Smooth muscle cell (in vitro differentiated cells): Measurements from ENCODE around the gene NOS2. TPM values are rescaled to one million over a fixed set of nuclear protein-coding genes. Genes with fewer than 3 reads are reported as not detected.

Source experiments
- DNase-seq: peaks from one replicate; lab custom pipeline; 2025; ENCODE audit not compliant: unreplicated experiment; lab: John Stamatoyannopoulos, UW
- H2AFZ ChIP-seq: fragments of 200-600 bp; sonication (generic); 2 replicates; pipeline ENCODE4 v1.6.0; 2016; ENCODE audit warnings: antibody characterized with exemption, low read depth, mild to moderate bottlenecking
- H3F3A ChIP-seq: fragments of 200-600 bp; sonication (generic); 2 replicates; pipeline ENCODE4 v1.6.0; 2017; ENCODE audit warnings: antibody characterized with exemption, low read depth
- H3K27ac ChIP-seq: fragments of 200-600 bp; sonication (generic); 2 replicates; pipeline ENCODE4 v1.5.1; 2016; ENCODE audit warnings: low read depth, mild to moderate bottlenecking
- H3K27me3 ChIP-seq: fragments of 200-600 bp; sonication (generic); 2 replicates; pipeline ENCODE4 v1.6.1; 2016; ENCODE audit warnings: low read depth, mild to moderate bottlenecking
- H3K36me3 ChIP-seq: fragments of 200-600 bp; sonication (generic); 2 replicates; pipeline ENCODE4 v1.5.1; 2016; ENCODE audit warnings: low read depth
- H3K4me1 ChIP-seq: fragments of 200-600 bp; sonication (generic); 2 replicates; pipeline ENCODE4 v1.5.1; 2016; ENCODE audit warnings: low read depth
- H3K4me2 ChIP-seq: fragments of 200-600 bp; sonication (generic); 2 replicates; pipeline ENCODE4 v1.6.0; 2016; ENCODE audit warnings: mild to moderate bottlenecking
- H3K4me3 ChIP-seq: fragments of 200-600 bp; sonication (generic); 2 replicates; pipeline ENCODE4 v1.5.1; 2016; ENCODE audit warnings: mild to moderate bottlenecking
- H3K79me2 ChIP-seq: fragments of 200-600 bp; sonication (generic); 2 replicates; pipeline ENCODE4 v1.6.0; 2016; ENCODE audit warnings: low read depth, mild to moderate bottlenecking
- H3K9ac ChIP-seq: fragments of 200-600 bp; sonication (generic); 2 replicates; pipeline ENCODE4 v1.6.0; 2016; ENCODE audit warnings: low read depth
- H3K9me3 ChIP-seq: fragments of 200-600 bp; sonication (generic); replicated peaks from 2 replicates; pipeline ENCODE4 v1.5.1; 2016; ENCODE audit warnings: low read depth
- H4K20me1 ChIP-seq: fragments of 200-600 bp; sonication (generic); 2 replicates; pipeline ENCODE4 v1.6.0; 2016; ENCODE audit warnings: low read depth
- CTCF ChIP-seq: fragments of 200-600 bp; sonication (generic); IDR thresholded peaks from 2 replicates; pipeline ENCODE4 v1.5.1; 2017; ENCODE audit warnings: borderline replicate concordance, mild to moderate bottlenecking, antibody characterized with exemption; ENCODE audit not compliant: insufficient read depth, poor library complexity, severe bottlenecking
- WGBS: methylation state at CpG from one replicate; pipeline ENCODE4 v1.1.7; 2016; ENCODE audit warnings: low lambda C conversion rate; 5-methylcytosine and 5-hydroxymethylcytosine counted together
- polyA plus RNA-seq: library from polyadenylated mRNA; unstranded; fragments of >200 nt; fragmentation: Nextera tagmentation; extraction: Ambion mirVana; gene quantifications from 2 replicates; pipeline ENCODE4 v1.2.1, GENCODE V29; 2016
- total RNA-seq: library from RNA; depleted of rRNA; stranded (reverse); fragments of >200 nt; gene quantifications from 2 replicates; pipeline ENCODE4 v1.2.3, GENCODE V29; 2014

Gene NOS2
- total and polyA plus RNA-seq, 2 experiments from 2014 or later, result 0.16 TPM; not detected in 1

GRCh38 chr17:27776882-27777624, 23.3 kb downstream of the NOS2 start:
- no peaks in the 10 kb centered on the region for H3K27me3 ChIP-seq
- 68% methylated on average over 11 of the region's 11 CpGs for WGBS
- no peaks in the 10 kb centered on the region for H3K36me3 ChIP-seq
- no peaks in the 10 kb centered on the region for H3K79me2 ChIP-seq
- no peak overlapping the region for H2AFZ ChIP-seq
- TF ChIP-seq CTCF, result no peak
- no peak for DNase-seq
- no peaks in the 10 kb centered on the region for H3F3A ChIP-seq
- H3K27ac ChIP-seq, result no peak overlapping the region
- no peaks in the 10 kb centered on the region for H3K4me1 ChIP-seq
- no peaks in the 10 kb centered on the region for H3K9me3 ChIP-seq
- H4K20me1 ChIP-seq, result no peaks in the 10 kb centered on the region
- no peak overlapping the region for H3K4me2 ChIP-seq
- no peak overlapping the region for H3K9ac ChIP-seq
- no peak overlapping the region for H3K4me3 ChIP-seq

GRCh38 chr17:27771586-27771985, 28.7 kb downstream of the NOS2 start:
- Histone ChIP-seq H4K20me1 (no peaks in the 10 kb centered on the region), H3K9me3 (no peaks in the 10 kb centered on the region), H3K27me3 (no peaks in the 10 kb centered on the region), H3K79me2 (no peaks in the 10 kb centered on the region), H3K4me1 (no peaks in the 10 kb centered on the region), H3K4me2 (no peak overlapping the region), H3K27ac (no peak overlapping the region), H3F3A (no peaks in the 10 kb centered on the region), H3K4me3 (no peak overlapping the region), H3K36me3 (no peaks in the 10 kb centered on the region), H2AFZ (no peak overlapping the region), H3K9ac (no peak overlapping the region)
- no peak for TF ChIP-seq CTCF
- 96% methylated on average over 9 of the region's 9 CpGs for WGBS
- DNase-seq, result no peak

- WGBS, result 93% methylated on average over 9 of the region's 9 CpGs
- no peak for TF ChIP-seq CTCF
Observed at GRCh38 chr17:27770877-27771276, 29.5 kb downstream of the NOS2 start.

More at GRCh38 chr17:27770877-27771276, 29.5 kb downstream of the NOS2 start:
- no peaks in the 10 kb centered on the region for H3F3A ChIP-seq
- H3K4me3 ChIP-seq, result no peak overlapping the region
- H4K20me1 ChIP-seq, result no peaks in the 10 kb centered on the region
- no peak overlapping the region for H3K9ac ChIP-seq
- no peak overlapping the region for H3K27ac ChIP-seq
- no peaks in the 10 kb centered on the region for H3K27me3 ChIP-seq
- DNase-seq, result no peak
- H3K4me1 ChIP-seq, result no peaks in the 10 kb centered on the region
- H3K36me3 ChIP-seq, result no peaks in the 10 kb centered on the region
- H3K4me2 ChIP-seq, result no peak overlapping the region
- no peak overlapping the region for H2AFZ ChIP-seq
- no peaks in the 10 kb centered on the region for H3K9me3 ChIP-seq
- no peaks in the 10 kb centered on the region for H3K79me2 ChIP-seq
